Measurements from ENCODE around the gene FNDC5.

FNDC5 gene

GRCh38 chr1:32813941-32814739, 56.6 kb downstream of the FNDC5 start:
- no peak for DNase-seq

Data from NCI-H1417 (cell line).